Nephron progenitor cell (in vitro differentiated cells): ENCODE results near the gene CEP57L1.

ENCODE experiments used
- DNase-seq: peaks from one replicate; pipeline ENCODE4 v3.0.0; 2021
- H3K27ac Mint-ChIP-seq: 2 replicates; pipeline ENCODE4 v1.8.0; 2021; ENCODE audit warnings: mild to moderate bottlenecking, moderate library complexity, mixed read lengths
- H3K27me3 Mint-ChIP-seq: 2 replicates; pipeline ENCODE4 v1.8.0; 2021; ENCODE audit warnings: mild to moderate bottlenecking, low read depth, mixed read lengths; ENCODE audit not compliant: poor library complexity
- H3K36me3 Mint-ChIP-seq: 2 replicates; pipeline ENCODE4 v1.8.0; 2021; ENCODE audit warnings: low read depth, mixed read lengths
- H3K4me1 Mint-ChIP-seq: 2 replicates; pipeline ENCODE4 v1.8.0; 2021; ENCODE audit warnings: mixed read lengths
- H3K4me3 Mint-ChIP-seq: 2 replicates; pipeline ENCODE4 v1.8.0; 2021; ENCODE audit warnings: mild to moderate bottlenecking, moderate library complexity, mixed read lengths
- H3K9me3 Mint-ChIP-seq: 2 replicates; pipeline ENCODE4 v1.8.0; 2021; ENCODE audit warnings: mild to moderate bottlenecking, moderate library complexity, mixed read lengths
- TF ChIP-seq, protein P1 (sequence below): fragments of 200-600 bp; sonication (generic); IDR thresholded peaks from 2 replicates; pipeline ENCODE4 v1.5.0; 2021; ENCODE audit warnings: antibody characterized with exemption

The CEP57L1 gene

DNA sequence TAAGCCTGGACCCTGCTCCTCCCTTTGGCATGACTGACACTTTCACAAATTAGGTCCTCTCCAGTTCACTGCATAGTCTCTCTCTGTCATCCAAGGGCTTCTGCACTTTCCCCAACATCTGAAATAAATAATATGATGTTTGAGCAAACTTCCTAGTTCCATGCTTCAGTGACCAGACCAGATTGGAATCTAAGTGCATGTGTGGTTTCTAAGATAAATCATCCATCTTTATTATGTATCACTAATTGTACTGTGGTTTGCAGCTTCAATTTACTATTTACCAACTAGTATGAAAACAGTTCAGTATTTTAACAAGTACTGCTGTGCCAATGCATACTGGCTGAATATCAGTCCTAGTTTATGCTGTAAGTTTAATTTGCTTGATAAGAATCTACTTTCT lies 19.4 kb upstream of the CEP57L1 start:
- no peak overlapping the region for H3K4me3 Mint-ChIP-seq
- peaks cover 13% of the 10 kb centered on the region for H3K4me1 Mint-ChIP-seq
- no peak overlapping the region for H3K27ac Mint-ChIP-seq
- DNase-seq, result no peak
- no peaks in the 10 kb centered on the region for H3K9me3 Mint-ChIP-seq
- TF ChIP-seq, protein P1, sequence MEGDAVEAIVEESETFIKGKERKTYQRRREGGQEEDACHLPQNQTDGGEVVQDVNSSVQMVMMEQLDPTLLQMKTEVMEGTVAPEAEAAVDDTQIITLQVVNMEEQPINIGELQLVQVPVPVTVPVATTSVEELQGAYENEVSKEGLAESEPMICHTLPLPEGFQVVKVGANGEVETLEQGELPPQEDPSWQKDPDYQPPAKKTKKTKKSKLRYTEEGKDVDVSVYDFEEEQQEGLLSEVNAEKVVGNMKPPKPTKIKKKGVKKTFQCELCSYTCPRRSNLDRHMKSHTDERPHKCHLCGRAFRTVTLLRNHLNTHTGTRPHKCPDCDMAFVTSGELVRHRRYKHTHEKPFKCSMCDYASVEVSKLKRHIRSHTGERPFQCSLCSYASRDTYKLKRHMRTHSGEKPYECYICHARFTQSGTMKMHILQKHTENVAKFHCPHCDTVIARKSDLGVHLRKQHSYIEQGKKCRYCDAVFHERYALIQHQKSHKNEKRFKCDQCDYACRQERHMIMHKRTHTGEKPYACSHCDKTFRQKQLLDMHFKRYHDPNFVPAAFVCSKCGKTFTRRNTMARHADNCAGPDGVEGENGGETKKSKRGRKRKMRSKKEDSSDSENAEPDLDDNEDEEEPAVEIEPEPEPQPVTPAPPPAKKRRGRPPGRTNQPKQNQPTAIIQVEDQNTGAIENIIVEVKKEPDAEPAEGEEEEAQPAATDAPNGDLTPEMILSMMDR, result no peak
- no peaks in the 10 kb centered on the region for H3K27me3 Mint-ChIP-seq
- H3K36me3 Mint-ChIP-seq, result no peaks in the 10 kb centered on the region

DNA sequence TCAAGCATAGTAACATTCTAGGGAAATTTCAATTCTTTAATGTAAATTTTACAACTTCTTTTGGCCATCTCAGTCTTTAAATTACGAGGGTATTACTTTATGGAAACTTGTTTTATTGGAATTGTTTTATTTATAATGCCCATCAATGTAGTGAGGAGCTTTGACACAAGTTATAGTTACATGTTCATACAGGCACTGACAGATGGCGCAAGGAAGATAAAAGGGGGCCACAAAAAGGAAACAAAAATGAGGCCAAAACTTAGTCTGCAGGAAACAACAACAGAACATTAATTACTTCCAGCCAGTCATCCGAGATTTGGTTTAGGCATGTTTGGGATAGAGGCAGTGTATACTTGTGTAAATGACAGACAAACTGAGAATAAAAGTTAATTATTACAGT lies 18.9 kb upstream of the CEP57L1 start:
- TF ChIP-seq, protein P1, result no peak
- no peak overlapping the region for H3K4me3 Mint-ChIP-seq

DNA sequence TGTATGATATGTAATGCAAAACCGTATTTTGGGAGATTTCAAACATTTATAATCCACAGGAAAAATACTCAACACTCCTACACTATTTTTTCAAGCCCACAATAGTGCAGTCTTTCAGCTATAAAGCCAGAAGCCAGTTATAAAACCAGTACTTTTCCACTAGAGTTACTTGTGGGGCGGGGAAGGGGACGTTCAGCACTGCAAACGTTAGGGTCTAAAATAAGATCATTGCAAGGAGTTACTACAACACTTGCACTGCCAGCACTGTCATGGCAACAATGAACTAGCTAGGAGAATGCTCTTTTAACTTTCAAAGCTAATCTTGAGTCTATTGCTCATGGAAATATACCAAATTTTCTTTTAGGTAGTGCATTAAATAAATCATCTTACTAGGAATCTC lies 15.3 kb upstream of the CEP57L1 start:
- TF ChIP-seq, protein P1, result no peak
- H3K9me3 Mint-ChIP-seq, result no peaks in the 10 kb centered on the region
- no peak overlapping the region for H3K4me3 Mint-ChIP-seq
- peaks cover 10% of the 10 kb centered on the region for H3K4me1 Mint-ChIP-seq
- peaks cover 2% of the 10 kb centered on the region for H3K36me3 Mint-ChIP-seq
- no peak for DNase-seq
- H3K27me3 Mint-ChIP-seq, result no peaks in the 10 kb centered on the region
- no peak overlapping the region for H3K27ac Mint-ChIP-seq

More for the DNA sequence above, 18.9 kb upstream of the CEP57L1 start:
- Mint-ChIP-seq H3K36me3 (no peaks in the 10 kb centered on the region), H3K4me1 (peaks cover 16% of the 10 kb centered on the region), H3K9me3 (no peaks in the 10 kb centered on the region), H3K27me3 (no peaks in the 10 kb centered on the region), H3K27ac (no peak overlapping the region)
- no peak for DNase-seq

DNA sequence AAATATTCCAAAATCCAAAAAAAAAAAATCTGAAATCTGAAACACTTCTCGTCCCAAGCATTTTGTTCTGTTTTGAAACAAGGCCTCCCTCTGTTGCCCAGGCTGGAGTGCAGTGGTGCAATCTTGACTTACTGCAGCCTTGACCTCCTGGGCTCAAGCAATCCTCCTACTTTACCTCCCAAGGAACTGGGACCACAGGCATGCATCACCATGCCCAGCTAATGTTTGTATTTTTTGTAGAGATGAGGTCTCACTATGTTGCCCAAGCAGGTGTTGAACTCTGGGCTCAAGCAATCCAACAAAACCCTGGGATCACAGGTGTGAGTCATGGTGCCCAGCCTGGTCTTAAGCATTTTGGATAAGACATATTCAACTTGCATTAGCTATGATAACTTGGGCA lies 14.3 kb upstream of the CEP57L1 start:
- no peaks in the 10 kb centered on the region for H3K9me3 Mint-ChIP-seq
- peaks cover 12% of the 10 kb centered on the region for H3K36me3 Mint-ChIP-seq
- no peaks in the 10 kb centered on the region for H3K27me3 Mint-ChIP-seq
- DNase-seq, result no peak
- H3K4me3 Mint-ChIP-seq, result no peak overlapping the region
- TF ChIP-seq, protein P1, result no peak
- no peak overlapping the region for H3K27ac Mint-ChIP-seq
- H3K4me1 Mint-ChIP-seq, result peaks cover 10% of the 10 kb centered on the region

DNA sequence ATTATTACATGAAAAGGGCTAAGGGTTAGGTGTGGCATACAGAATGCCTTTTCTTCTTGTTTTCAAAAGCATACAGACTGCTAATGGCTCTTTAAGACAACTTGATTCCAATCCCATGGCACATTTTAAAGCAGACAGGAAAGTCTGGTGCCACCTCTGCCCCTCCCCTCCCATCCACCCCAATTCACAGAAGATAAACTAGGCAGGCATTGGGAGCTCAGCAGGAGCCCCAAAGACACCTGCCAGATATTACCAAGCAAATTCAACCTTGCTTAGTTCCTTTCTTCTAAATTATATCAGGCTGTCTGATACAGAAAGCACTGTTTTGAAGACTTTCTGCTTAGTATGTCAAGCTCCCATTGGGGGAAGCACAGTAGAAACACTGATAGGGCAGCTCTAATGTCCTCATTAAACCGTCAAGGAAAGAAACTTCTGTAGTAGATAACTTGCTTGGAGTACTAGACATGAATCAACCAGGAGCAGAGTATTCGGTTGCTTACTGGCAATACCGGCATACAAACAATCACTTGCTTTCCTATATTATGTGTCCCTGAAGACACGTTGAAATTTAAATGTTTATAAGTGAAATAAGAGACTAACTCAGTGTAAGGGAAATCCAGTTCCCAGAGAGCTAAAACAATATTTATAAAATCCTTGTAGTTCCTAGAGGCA lies 13.7 kb upstream of the CEP57L1 start:
- DNase-seq, result no peak
- peaks cover 10% of the 10 kb centered on the region for H3K4me1 Mint-ChIP-seq
- H3K9me3 Mint-ChIP-seq, result no peaks in the 10 kb centered on the region
- H3K36me3 Mint-ChIP-seq, result peaks cover 13% of the 10 kb centered on the region
- H3K4me3 Mint-ChIP-seq, result no peak overlapping the region
- no peak overlapping the region for H3K27ac Mint-ChIP-seq
- H3K27me3 Mint-ChIP-seq, result no peaks in the 10 kb centered on the region
- TF ChIP-seq, protein P1, result no peak

DNA sequence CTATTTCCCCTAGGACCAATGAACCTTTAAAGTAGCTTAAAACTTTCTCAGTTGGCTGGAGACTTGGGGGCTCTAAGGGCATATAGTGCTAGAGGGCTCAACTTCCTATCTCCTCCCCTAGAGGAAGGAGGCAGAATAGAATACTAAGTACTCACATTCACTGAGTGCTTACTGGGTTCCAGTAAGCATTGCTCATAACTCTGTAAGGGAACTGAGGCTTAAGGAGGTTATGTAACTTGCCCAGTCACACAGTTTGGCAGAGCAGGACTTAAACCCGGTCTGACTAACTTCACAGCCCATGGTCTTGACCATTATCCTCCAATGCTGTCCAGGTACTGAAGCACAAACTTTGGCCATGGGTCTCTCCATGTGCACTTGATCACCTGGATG lies 13.1 kb upstream of the CEP57L1 start:
- peaks cover 15% of the 10 kb centered on the region for H3K36me3 Mint-ChIP-seq
- H3K4me3 Mint-ChIP-seq, result no peak overlapping the region
- no peaks in the 10 kb centered on the region for H3K27me3 Mint-ChIP-seq
- H3K4me1 Mint-ChIP-seq, result peaks cover 10% of the 10 kb centered on the region
- no peak overlapping the region for H3K27ac Mint-ChIP-seq
- TF ChIP-seq, protein P1, result no peak
- no peak for DNase-seq
- H3K9me3 Mint-ChIP-seq, result no peaks in the 10 kb centered on the region
